A204.1 (cell line): ENCODE measurements around the gene LRRN4CL.
"Not testable (repeated sequence)": the region's sequence is repeated elsewhere in the genome, so short reads cannot be mapped to it uniquely, and the experiment has no call there.

ENCODE experiments used
- FAIRE-seq: peaks from 2 replicates; lab custom pipeline; 2012; peaks lifted over from hg19 to GRCh38; lab: Jason Lieb, UNC

The LRRN4CL gene

GRCh38 chr11:62675415-62675814, 13.9 kb downstream of the LRRN4CL start:
- FAIRE-seq, result not testable (repeated sequence)

GRCh38 chr11:62673196-62673525, 16.2 kb downstream of the LRRN4CL start:
- FAIRE-seq, result no peak

GRCh38 chr11:62671608-62672389, 17.5 kb downstream of the LRRN4CL start, which contains the start of the genes LBHD1 and UQCC3:
Gene LBHD1 (minus strand): TSS chr11:62672267. CDS start chr11:62670031, 2,236 bp downstream.
Gene UQCC3 (plus strand): TSS chr11:62671673. CDS start chr11:62671746, 73 bp downstream.
- no peak for FAIRE-seq

- no peak for FAIRE-seq
Measured at GRCh38 chr11:62671236-62671607, 18.1 kb downstream of the LRRN4CL start.

GRCh38 chr11:62669420-62670161, 19.7 kb downstream of the LRRN4CL start:
- no peak for FAIRE-seq

GRCh38 chr11:62667460-62667859, 21.9 kb downstream of the LRRN4CL start:
- no peak for FAIRE-seq

- FAIRE-seq, result no peak
Measured at GRCh38 chr11:62666259-62666926, 22.9 kb downstream of the LRRN4CL start.

GRCh38 chr11:62665599-62666258, 23.6 kb downstream of the LRRN4CL start:
- no peak for FAIRE-seq

- peak; percentile 69 for FAIRE-seq
Measured at GRCh38 chr11:62665075-62665598, 24.2 kb downstream of the LRRN4CL start, which contains the start of the genes C11orf98 and CSKMT. Gene C11orf98 (minus strand): TSS chr11:62665210. CDS start chr11:62665169, 41 bp downstream. Gene CSKMT (plus strand): TSS chr11:62665312. CDS start chr11:62665880, 568 bp downstream.

- FAIRE-seq, result no peak
Measured at GRCh38 chr11:62664405-62665074, 24.8 kb downstream of the LRRN4CL start.

- FAIRE-seq, result no peak
Measured at GRCh38 chr11:62656796-62657429, 32.4 kb downstream of the LRRN4CL start.

- no peak for FAIRE-seq
Measured at GRCh38 chr11:62654297-62654696, 35.0 kb downstream of the LRRN4CL start.

- FAIRE-seq, result no peak
Measured at GRCh38 chr11:62652161-62653006, 36.9 kb downstream of the LRRN4CL start.

GRCh38 chr11:62650283-62650682, 39.0 kb downstream of the LRRN4CL start:
- FAIRE-seq, result not testable (repeated sequence)

- no peak for FAIRE-seq
Measured at GRCh38 chr11:62649486-62649885, 39.8 kb downstream of the LRRN4CL start.

GRCh38 chr11:62648967-62649364, 40.4 kb downstream of the LRRN4CL start:
- FAIRE-seq, result no peak

- no peak for FAIRE-seq
Measured at GRCh38 chr11:62648185-62648966, 41.0 kb downstream of the LRRN4CL start.

GRCh38 chr11:62647609-62648005, 41.7 kb downstream of the LRRN4CL start:
- no peak for FAIRE-seq
